PC-3 (cell line): ENCODE measurements around the gene TMEM106C. TPM values are rescaled to one million over a fixed set of nuclear protein-coding genes. Genes with fewer than 3 reads are reported as not detected.

Experiments
- ATAC-seq: fragments of 200-7000 bp; cut with Tn5 transposase; 2 replicates; pipeline ENCODE4 v1.9.1; 2020; ENCODE audit warnings: mild to moderate bottlenecking, moderate library complexity
- BruUV-seq: library from RNA; stranded (reverse); fragments of 400-500 nt; replicated peaks from 2 replicates; lab custom pipeline; 2021; lab: Mats Ljungman, UMichigan
- CTCF ChIA-PET: fragments of 300-600 bp; sonication (Branson Sonifier 250); formaldehyde crosslinking; loops from one replicate; lab custom pipeline; 2022; ENCODE audit warnings: antibody characterized with exemption; lab: Charles Lee
- POLR2A ChIA-PET: fragments of 300-600 bp; sonication (Branson Sonifier 250); formaldehyde crosslinking; loops from one replicate; lab custom pipeline; 2022; ENCODE audit warnings: antibody characterized with exemption; ENCODE audit not compliant: unreplicated experiment; lab: Charles Lee
- DNase-seq: peaks from one replicate; pipeline ENCODE4 v3.0.0-alpha.2; 2015
- H2AFZ ChIP-seq: fragments of 300-600 bp; sonication (generic); 2 replicates; pipeline ENCODE4 v1.6.0; 2016; ENCODE audit warnings: antibody characterized with exemption, low read length
- H3F3A ChIP-seq: fragments of 300-600 bp; sonication (generic); one replicate; pipeline ENCODE4 v1.6.0; 2017; ENCODE audit warnings: antibody characterized with exemption, low read length, control low read depth, mild to moderate bottlenecking; ENCODE audit not compliant: unreplicated experiment
- H3K27ac ChIP-seq: fragments of 300-600 bp; sonication (generic); 2 replicates; pipeline ENCODE4 v1.5.1; 2016; ENCODE audit warnings: mild to moderate bottlenecking, low read length
- H3K27me3 ChIP-seq: fragments of 300-600 bp; sonication (generic); 2 replicates; pipeline ENCODE4 v1.6.1; 2016; ENCODE audit warnings: low read length, mixed read lengths
- H3K36me3 ChIP-seq: fragments of 300-600 bp; sonication (generic); 2 replicates; pipeline ENCODE4 v1.6.1; 2016; ENCODE audit warnings: low read depth, mixed run types, low read length, mixed read lengths
- H3K4me1 ChIP-seq: fragments of 300-600 bp; sonication (generic); 2 replicates; pipeline ENCODE4 v1.5.1; 2016; ENCODE audit warnings: low read length; ENCODE audit not compliant: insufficient read depth
- H3K4me2 ChIP-seq: fragments of 300-600 bp; sonication (generic); 2 replicates; pipeline ENCODE4 v1.6.0; 2016; ENCODE audit warnings: low read length
- H3K4me3 ChIP-seq: fragments of 300-600 bp; sonication (generic); 2 replicates; pipeline ENCODE4 v1.5.1; 2016; ENCODE audit warnings: mild to moderate bottlenecking, low read length, mixed read lengths
- H3K79me2 ChIP-seq: fragments of 300-600 bp; sonication (generic); 2 replicates; pipeline ENCODE4 v1.6.1; 2017; ENCODE audit warnings: low read length, mixed read lengths
- H3K9ac ChIP-seq: fragments of 300-600 bp; sonication (generic); 2 replicates; pipeline ENCODE4 v1.6.0; 2016; ENCODE audit warnings: mild to moderate bottlenecking, low read length
- H3K9me2 ChIP-seq: fragments of 300-600 bp; sonication (generic); replicated peaks from 2 replicates; pipeline ENCODE4 v1.6.1; 2016; ENCODE audit warnings: mixed run types, low read length, mixed read lengths
- H3K9me3 ChIP-seq: fragments of 300-600 bp; sonication (generic); 2 replicates; pipeline ENCODE4 v1.6.1; 2016; ENCODE audit warnings: low read length, mixed read lengths
- H4K20me1 ChIP-seq: fragments of 300-600 bp; sonication (generic); 2 replicates; pipeline ENCODE4 v1.6.1; 2016; ENCODE audit warnings: low read length, mixed read lengths
- EZH2 ChIP-seq: fragments of 300-600 bp; sonication (generic); IDR thresholded peaks from one replicate; pipeline ENCODE4 v1.6.1; 2017; ENCODE audit warnings: antibody characterized with exemption, mild to moderate bottlenecking, low read length; ENCODE audit not compliant: unreplicated experiment
- EZH2phosphoT487 ChIP-seq: fragments of 300-600 bp; sonication (generic); IDR thresholded peaks from 2 replicates; pipeline ENCODE4 v1.6.1; 2018; ENCODE audit warnings: mild to moderate bottlenecking, antibody characterized with exemption, low read length, borderline replicate concordance
- intact Hi-C: fragments of 100-400 bp; cut with micrococcal nuclease; formaldehyde crosslinking; loops from 2 replicates; pipeline ENCODE4 v1.9.0; 2023
- total RNA-seq: library from RNA; depleted of rRNA; stranded (reverse); fragments of >200 nt; gene quantifications from 2 replicates; pipeline ENCODE4 v1.2.3, GENCODE V29; 2014
- TF ChIP-seq, protein P1 (sequence below): fragments of 300-600 bp; sonication (generic); conservative IDR thresholded peaks from 2 replicates; pipeline ENCODE4 v1.5.1; 2017; ENCODE audit warnings: antibody characterized with exemption, low read depth, mild to moderate bottlenecking, low read length

The TMEM106C gene
- total RNA-seq, 1 experiment from 2014 or later = 166 TPM

DNA sequence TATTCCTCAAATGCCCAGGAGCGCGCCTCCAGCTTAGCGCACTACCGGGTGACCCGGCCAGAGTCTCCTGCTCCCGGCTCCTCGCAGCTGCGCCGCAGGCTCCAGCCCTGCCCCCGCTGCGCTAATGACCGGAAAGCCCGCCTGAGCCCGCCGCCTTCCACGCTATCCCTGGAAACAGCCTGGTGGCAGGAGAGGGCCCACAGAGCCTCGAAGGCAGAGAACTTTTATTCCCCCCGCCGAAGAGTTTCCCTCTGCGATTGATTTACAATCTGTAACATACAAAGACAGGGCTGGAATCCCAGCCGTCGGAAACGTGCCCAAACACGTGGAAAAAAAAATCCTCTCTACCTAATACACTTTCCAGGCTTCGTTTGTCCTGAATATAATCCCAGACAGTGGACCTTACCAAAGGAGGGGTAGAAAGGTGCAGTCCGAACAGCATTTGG, 39.4 kb downstream of the TMEM106C start:
- Histone ChIP-seq H3K27ac (no peak overlapping the region), H3K9me3 (no peaks in the 10 kb centered on the region), H3K4me2 (peak overlapping the region; percentile 93), H3K4me3 (peak overlapping the region; percentile 72), H4K20me1 (no peaks in the 10 kb centered on the region), H3K36me3 (no peaks in the 10 kb centered on the region), H3K4me1 (peaks cover 34% of the 10 kb centered on the region), H2AFZ (peak overlapping the region; percentile 88), H3F3A (no peaks in the 10 kb centered on the region), H3K9me2 (no peaks in the 10 kb centered on the region), H3K27me3 (peaks cover 37% of the 10 kb centered on the region), H3K79me2 (no peaks in the 10 kb centered on the region), H3K9ac (no peak overlapping the region)
- intact Hi-C loops = loop anchor here (5.0 kb wide), 1 partner anchor 40 kb away; the partner anchor contains the start of gene TMEM106C
- no peak for TF ChIP-seq EZH2phosphoT487
- TF ChIP-seq EZH2 = no peak
- TF ChIP-seq, protein P1, sequence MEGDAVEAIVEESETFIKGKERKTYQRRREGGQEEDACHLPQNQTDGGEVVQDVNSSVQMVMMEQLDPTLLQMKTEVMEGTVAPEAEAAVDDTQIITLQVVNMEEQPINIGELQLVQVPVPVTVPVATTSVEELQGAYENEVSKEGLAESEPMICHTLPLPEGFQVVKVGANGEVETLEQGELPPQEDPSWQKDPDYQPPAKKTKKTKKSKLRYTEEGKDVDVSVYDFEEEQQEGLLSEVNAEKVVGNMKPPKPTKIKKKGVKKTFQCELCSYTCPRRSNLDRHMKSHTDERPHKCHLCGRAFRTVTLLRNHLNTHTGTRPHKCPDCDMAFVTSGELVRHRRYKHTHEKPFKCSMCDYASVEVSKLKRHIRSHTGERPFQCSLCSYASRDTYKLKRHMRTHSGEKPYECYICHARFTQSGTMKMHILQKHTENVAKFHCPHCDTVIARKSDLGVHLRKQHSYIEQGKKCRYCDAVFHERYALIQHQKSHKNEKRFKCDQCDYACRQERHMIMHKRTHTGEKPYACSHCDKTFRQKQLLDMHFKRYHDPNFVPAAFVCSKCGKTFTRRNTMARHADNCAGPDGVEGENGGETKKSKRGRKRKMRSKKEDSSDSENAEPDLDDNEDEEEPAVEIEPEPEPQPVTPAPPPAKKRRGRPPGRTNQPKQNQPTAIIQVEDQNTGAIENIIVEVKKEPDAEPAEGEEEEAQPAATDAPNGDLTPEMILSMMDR = no peak
- no TSS peak for BruUV-seq
- ATAC-seq (no peak; the same call in 1 of the 2 replicates), DNase-seq (peak; percentile 25)
- ChIA-PET POLR2A (interaction anchor here (0.6 kb wide), 1 partner anchor 38 kb away, joined by 4 read pairs; no protein-coding TSS in a partner anchor), CTCF (no interaction called here)

DNA sequence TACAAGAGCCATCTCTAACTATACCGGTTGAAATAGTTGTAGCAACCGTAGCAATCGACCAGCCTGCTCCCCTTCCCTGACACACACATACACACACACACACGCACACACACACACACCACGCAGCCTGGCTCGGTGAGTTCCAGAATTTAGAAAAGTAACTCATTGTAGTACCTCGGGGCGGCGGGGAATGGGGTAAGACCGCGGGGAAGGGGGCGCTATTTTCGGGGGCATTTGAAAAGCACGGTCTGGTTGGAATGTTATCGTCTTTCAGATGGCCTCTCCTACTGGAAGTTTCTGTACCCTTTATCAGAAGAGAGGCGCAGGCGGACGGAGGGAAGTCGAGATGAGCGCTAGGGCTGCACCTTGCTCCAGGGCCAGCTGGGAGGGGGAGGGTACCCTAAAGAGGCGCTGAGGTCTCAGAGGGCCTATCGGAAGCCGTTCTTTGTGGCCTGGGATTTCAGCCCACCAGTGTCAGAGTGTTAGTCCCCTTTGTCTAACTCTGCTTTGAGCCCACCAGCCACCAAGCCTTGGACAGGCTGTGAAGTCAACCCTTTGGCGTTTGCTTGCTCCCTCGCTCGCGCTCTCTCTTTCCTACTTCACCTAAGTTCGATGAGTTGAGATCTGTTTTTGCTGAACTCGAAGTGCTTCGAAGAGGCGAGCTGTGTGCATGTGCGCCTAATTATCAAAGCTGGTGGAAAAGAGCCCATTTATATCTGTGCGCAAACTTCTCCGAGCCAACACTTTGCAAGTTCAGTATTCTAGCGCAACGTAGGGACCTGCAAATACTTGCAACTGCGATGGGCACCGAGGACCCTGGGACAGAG, 40.0 kb downstream of the TMEM106C start:
- Histone ChIP-seq H3K79me2 (no peaks in the 10 kb centered on the region), H3K36me3 (no peaks in the 10 kb centered on the region), H3K4me3 (peak overlapping the region; percentile 72), H3K4me2 (peak overlapping the region; percentile 93), H3K4me1 (peaks cover 33% of the 10 kb centered on the region), H3K9me3 (no peaks in the 10 kb centered on the region), H3K27me3 (peaks cover 37% of the 10 kb centered on the region), H3K27ac (no peak overlapping the region), H3K9ac (no peak overlapping the region), H2AFZ (peak overlapping the region; percentile 88), H4K20me1 (no peaks in the 10 kb centered on the region), H3K9me2 (no peaks in the 10 kb centered on the region), H3F3A (no peaks in the 10 kb centered on the region)
- DNase-seq (peak; percentile 4), ATAC-seq (no peak)
- ChIA-PET POLR2A (no interaction called here), CTCF (no interaction called here)
- intact Hi-C loops = loop anchor here (5.0 kb wide), 1 partner anchor 41 kb away; the partner anchor contains the start of gene TMEM106C
- TF ChIP-seq, protein P1 = 0 out of 2 replicates have a peak, but pooled peaks have one; percentile 14
- no peak for TF ChIP-seq EZH2
- BruUV-seq = no TSS peak
